ENCODE results near the gene ALKBH5.

The ALKBH5 gene

GRCh38 chr17:18225642-18226283, 42.1 kb downstream of the ALKBH5 start:
- DNase-seq, result peak; percentile 73

- DNase-seq, result peak; percentile 39
Measured at GRCh38 chr17:18226284-18226945, 42.8 kb downstream of the ALKBH5 start.

- no peak for DNase-seq
Measured at GRCh38 chr17:18227635-18228034, 44.0 kb downstream of the ALKBH5 start.

- DNase-seq, result no peak
Measured at GRCh38 chr17:18228176-18228682, 44.6 kb downstream of the ALKBH5 start.

DNA sequence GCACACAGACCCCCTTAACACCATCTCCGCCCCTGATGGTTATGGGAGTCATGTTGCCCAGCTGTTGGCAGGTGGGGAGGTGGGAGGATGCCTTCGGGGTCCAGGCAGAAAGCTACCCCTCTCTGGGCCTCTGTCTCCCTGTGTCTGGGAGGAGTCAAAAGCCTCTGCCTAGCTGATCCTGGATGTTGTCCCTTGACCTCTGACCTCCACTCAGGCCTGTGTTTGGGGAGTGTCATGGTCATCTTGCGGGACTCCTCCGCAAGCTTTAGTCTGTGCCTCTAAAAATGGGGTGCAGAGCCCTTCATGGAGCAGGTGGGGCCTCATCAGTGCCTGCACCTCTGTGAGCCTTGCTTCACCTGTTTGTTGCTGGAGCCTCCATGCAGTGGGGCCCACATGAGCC, 45.6 kb downstream of the ALKBH5 start:
- no peak for DNase-seq

- no peak for DNase-seq
Measured at GRCh38 chr17:18229771-18230170, 46.1 kb downstream of the ALKBH5 start.

DNA sequence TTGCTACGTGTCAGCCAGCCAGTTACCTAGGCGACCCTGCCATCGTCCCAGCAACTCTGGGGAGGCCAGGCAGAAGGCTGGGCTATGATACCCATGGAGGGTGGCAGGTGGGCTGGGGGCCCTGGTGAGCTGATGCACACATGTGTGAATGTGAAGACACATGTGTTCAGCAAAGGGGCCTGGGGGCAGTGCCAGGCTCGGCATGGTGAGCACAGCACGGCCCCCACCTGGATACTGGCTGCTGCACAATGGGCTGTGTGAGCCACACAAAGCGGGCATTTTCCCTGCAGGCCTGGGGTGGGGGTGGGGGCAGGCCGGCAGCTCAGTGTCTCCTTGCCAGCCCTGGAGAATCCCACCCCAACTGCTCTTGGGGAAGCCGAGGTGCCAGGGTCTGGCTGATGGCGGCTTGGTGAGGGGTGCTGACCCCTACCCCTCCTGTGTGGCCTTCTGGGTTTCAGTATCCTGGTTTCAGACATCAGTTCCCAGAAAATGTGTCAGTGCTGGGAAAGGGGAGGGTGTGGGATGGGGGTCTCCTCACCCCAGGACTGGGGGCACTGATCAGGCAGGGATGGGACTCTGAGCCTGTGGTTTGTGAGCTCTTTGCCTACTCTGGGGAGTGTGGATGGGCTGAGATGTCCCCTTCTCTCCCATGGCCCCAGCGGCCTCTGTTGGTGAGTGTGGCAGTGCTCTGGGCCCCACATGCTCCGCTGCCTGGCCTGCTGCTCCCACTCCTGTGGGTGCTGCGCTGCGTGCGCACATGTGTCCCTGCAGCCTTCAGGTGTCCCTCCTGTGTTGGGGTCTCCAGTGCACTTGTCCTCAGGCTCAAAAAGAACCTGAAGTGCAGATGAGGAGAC, 46.9 kb downstream of the ALKBH5 start:
- DNase-seq, result no peak

GRCh38 chr17:18231164-18231563, 47.5 kb downstream of the ALKBH5 start:
- no peak for DNase-seq

DNA sequence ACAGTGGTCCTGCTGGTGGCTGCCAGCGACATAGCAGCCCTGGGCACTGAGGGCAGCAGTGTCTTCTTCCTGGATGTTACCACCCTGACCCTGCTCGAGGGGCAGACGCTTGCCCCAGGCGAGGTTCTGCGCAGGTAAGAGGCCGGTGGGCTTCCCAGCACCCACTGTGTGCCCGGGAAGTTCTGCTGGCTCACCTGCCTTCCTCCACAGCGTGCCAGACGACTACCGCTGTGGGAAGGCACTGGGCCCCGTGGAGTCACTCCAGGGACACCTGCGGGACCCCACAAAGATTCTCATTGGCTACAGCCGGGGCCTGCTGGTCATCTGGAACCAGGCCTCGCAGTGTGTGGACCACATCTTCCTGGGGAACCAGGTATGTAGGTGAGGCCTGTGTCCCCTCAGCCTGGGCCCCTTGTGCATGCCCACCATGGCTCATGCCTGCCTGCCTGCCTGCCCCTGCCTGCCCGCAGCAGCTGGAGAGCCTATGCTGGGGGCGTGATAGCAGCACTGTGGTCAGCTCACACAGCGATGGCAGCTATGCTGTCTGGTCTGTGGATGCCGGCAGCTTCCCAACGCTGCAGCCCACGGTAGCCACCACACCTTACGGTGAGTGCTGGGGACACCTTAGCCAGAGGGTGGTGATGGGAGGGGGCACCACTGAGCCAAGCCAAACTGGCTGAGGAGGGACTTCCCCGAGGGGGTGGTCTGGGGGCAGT, 50.3 kb downstream of the ALKBH5 start:
- DNase-seq, result no peak

DNA sequence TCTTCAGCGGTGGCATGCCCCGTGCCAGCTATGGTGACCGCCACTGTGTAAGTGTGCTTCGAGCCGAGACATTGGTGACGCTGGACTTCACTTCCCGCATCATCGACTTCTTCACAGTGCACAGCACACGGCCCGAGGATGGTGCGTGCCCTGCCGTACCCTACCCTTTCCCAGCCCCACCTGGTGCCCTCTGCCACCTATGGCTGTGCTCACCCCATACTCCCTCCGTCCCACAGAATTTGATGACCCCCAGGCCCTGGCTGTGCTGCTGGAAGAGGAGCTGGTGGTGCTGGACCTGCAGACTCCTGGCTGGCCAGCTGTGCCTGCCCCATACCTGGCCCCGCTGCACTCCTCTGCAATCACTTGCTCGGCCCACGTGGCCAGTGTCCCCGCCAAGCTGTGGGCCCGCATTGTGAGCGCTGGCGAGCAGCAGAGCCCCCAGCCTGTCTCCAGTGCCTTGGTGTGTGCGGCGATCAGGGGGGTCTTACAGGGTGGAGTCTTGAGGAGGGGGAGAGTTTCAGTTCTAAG, 51.3 kb downstream of the ALKBH5 start:
- no peak for DNase-seq

DNA sequence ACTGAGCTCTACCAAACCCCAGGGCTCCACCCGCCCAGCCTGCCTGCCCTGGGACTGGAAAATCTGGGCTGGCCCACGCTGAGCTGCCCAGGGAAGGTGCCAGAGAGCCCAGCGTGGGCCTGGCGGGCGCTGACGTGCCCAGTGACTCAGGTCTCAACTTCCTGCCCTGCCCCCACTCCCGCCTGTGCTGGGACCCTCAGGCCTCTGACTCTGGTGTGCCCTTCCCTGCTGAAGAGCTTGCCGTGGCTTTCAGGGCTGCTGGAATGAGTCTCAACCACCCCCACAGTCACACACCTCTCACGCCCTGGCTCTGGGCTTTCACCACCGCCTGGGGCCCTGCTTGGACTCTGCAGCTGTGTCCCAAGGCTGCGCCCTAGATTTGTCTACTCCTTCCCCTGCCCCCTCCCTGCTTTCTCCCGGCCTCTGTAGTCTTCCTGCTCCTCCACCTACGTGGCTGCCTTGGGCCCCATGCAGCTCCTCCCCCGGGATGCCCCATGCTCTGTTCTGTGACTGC, 52.2 kb downstream of the ALKBH5 start:
- DNase-seq, result no peak

DNA sequence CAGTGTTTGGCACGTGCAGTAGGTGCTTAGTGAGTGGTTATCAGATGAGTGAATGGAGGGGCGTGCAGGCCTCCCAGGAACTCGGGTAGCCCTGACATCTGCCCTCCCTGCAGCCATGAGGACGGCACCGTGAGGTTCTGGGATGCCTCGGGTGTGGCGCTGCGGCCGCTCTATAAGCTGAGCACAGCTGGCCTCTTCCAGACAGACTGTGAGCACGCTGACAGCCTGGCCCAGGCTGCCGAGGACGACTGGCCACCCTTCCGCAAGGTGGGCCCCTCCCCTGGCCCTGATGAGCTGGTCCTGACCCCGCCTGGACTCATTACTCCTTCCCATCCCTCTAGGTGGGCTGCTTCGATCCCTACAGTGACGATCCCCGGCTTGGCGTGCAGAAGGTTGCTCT, 52.9 kb downstream of the ALKBH5 start:
- DNase-seq, result no peak

DNA sequence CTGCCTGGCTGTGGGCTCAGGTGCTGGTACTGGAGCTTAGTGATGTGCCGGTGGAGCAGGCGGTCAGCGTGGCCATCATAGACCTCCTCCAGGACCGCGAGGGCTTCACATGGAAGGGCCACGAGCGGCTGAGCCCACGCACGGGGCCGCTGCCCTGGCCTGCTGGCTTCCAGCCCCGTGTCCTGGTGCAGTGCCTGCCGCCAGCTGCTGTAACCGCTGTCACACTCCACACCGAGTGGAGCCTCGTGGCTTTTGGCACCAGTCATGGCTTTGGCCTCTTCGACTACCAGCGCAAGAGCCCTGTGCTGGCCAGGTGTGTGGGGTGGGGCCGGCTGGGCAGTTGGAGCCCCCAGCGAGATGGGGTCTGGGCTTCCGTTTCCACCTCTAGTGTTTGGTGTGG, 53.8 kb downstream of the ALKBH5 start:
- DNase-seq, result no peak

GRCh38 chr17:18238299-18238698, 54.7 kb downstream of the ALKBH5 start:
- DNase-seq, result no peak

DNA sequence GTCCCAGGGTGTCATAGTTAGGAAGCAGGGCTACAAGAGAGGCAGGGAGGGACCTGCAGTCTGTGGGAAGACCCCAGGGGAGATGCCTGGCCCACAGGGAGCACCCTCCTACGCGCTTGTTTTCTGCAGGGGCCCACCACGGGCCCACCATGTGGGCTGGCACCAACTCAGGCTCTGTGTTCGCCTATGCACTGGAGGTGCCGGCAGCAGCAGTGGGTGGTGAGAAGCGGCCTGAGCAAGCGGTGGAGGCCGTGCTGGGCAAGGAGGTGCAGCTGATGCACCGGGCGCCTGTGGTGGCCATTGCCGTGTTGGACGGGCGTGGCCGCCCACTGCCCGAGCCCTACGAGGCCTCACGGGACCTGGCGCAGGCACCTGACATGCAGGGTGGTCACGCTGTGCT, 56.8 kb downstream of the ALKBH5 start:
- DNase-seq, result no peak

GRCh38 chr17:18241229-18241871, 57.7 kb downstream of the ALKBH5 start:
- no peak for DNase-seq

GRCh38 chr17:18245038-18245776, 61.6 kb downstream of the ALKBH5 start:
- no peak for DNase-seq

GRCh38 chr17:18246109-18246725, 62.6 kb downstream of the ALKBH5 start:
- DNase-seq, result no peak

DNA sequence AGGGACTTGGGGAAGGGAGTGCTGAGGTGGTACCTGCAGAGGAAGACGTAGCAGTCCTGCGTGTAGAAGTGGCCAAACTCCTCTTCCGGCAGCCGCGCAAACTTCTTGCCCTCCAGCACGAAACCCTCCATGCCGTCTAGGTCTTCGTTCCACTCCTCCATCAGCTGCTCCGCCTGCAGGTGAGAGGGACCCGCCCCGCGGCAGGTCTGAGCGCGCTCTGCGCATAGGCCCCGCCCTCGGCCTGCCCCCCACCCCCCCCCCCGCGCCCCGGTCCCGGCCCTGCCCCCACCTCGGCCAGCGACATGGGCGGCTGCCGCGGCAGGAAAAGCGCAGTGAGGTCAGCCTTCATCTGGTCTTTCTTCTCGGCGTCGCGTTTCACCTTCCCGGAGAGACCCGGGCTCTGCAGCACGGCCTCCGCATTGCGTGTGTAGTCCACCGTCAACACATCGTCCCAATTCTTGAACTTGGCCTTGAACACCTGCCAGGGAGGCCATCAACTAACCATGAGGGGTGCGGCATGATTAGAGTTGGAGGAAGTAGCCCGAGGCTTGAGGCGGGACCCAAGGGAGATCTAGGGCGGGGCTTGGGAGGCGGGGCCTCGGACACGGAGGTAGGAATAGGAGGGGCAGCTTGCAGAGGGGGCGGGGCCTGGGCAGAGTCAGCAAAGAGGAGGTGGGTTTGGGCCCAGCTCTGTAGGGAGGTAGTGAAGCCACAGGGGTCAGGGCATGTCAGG, 63.4 kb downstream of the ALKBH5 start:
- peak; percentile 66 for DNase-seq

DNA sequence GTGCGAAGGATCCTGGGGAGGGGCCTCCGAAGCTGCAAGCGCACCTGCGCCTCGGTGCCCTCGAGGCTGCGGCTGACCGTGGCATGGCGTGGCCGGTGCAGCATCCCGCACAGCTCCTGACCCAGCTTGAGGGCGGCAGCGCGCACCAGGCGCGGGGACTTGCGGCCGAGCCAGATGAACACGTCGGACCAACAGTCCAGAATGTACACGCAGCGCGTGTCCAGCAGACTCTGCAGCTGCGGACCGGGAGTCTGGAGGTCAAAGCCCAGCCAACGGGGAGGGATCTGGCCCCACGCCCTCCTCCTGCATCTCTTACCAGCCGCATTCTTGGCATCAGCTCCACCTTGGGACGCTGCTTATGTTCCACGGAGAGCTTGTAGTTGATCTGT, 64.0 kb downstream of the ALKBH5 start:
- no peak for DNase-seq
